ENCODE measurements around the gene MYO3B. TPM values are rescaled to one million over a fixed set of nuclear protein-coding genes. Genes with fewer than 3 reads are reported as not detected.
"Not testable (repeated sequence)": the region's sequence is repeated elsewhere in the genome, so short reads cannot be mapped to it uniquely, and the experiment has no call there.

Gene MYO3B
- total and polyA plus RNA-seq, 7 experiments from 2014 or later, result 0.66 to 0.82 TPM; not detected in 5

- Histone ChIP-seq H3K4me1 (ENCODE audit: control insufficient read depth in 2 of 2, insufficient read depth in 2 of 2, low read length in 2 of 2) (no peaks in the 10 kb centered on the region), H3K36me3 (ENCODE audit: control insufficient read depth in 2 of 3, insufficient read depth in 3 of 3, low read length in 3 of 3) (no peaks in the 10 kb centered on the region), H3K9me3 (ENCODE audit: control insufficient read depth in 2 of 3, low read length in 3 of 3) (no peaks in the 10 kb centered on the region), H3K27me3 (ENCODE audit: control insufficient read depth in 2 of 2, insufficient read depth in 2 of 2, low read length in 2 of 2) (no peaks in the 10 kb centered on the region), H3K4me3 (ENCODE audit: low read length) (no peak overlapping the region), H3K27ac (ENCODE audit: low read depth, low read length) (no peak overlapping the region)
- POLR2A ChIA-PET, result no interaction called here
- no peaks in the 10 kb centered on the region for H3K9me3 Mint-ChIP-seq
- peaks cover 0 to 4% (median 2%) of the 10 kb centered on the region in 5 donors for H3K27me3 Mint-ChIP-seq
- CTCF ChIA-PET, result no interaction called here
- H3K4me3 Mint-ChIP-seq, result no peak overlapping the region
- H3K4me1 Mint-ChIP-seq, result no peaks in the 10 kb centered on the region
- no peak overlapping the region for H3K27ac Mint-ChIP-seq
- ATAC-seq (no peak), DNase-seq (no peak)
- intact Hi-C loops (cut with micrococcal nuclease), result no loop called here
- no peaks in the 10 kb centered on the region for H3K36me3 Mint-ChIP-seq
Measured at GRCh38 chr2:170465241-170465640, 287.3 kb downstream of the MYO3B start.

GRCh38 chr2:170466632-170467031 lies 288.7 kb downstream of the MYO3B start:
- ChIA-PET CTCF (no interaction called here), POLR2A (no interaction called here)
- Mint-ChIP-seq H3K9me3 (peaks cover 0 to 5% (median 0%) of the 10 kb centered on the region in 11 donors), H3K4me1 (no peaks in the 10 kb centered on the region), H3K27me3 (peaks cover 0 to 4% (median 3%) of the 10 kb centered on the region in 5 donors), H3K4me3 (no peak overlapping the region), H3K36me3 (no peaks in the 10 kb centered on the region), H3K27ac (no peak overlapping the region)
- Histone ChIP-seq H3K9me3 (ENCODE audit: control insufficient read depth in 2 of 3, low read length in 3 of 3) (no peaks in the 10 kb centered on the region), H3K4me3 (ENCODE audit: low read length) (no peak overlapping the region), H3K27ac (ENCODE audit: low read depth, low read length) (no peak overlapping the region), H3K4me1 (ENCODE audit: control insufficient read depth in 2 of 2, insufficient read depth in 2 of 2, low read length in 2 of 2) (no peaks in the 10 kb centered on the region), H3K27me3 (ENCODE audit: control insufficient read depth in 2 of 2, insufficient read depth in 2 of 2, low read length in 2 of 2) (no peaks in the 10 kb centered on the region), H3K36me3 (ENCODE audit: control insufficient read depth in 2 of 3, insufficient read depth in 3 of 3, low read length in 3 of 3) (no peaks in the 10 kb centered on the region)
- DNase-seq, result no peak
- ATAC-seq, result no peak
- intact Hi-C loops (cut with micrococcal nuclease), result no loop called here

- ChIA-PET CTCF (interaction anchor here (0.6 kb wide), 1 partner anchor 209 kb away, joined by 5 read pairs; no protein-coding TSS in a partner anchor), POLR2A (interaction anchor here (0.6 kb wide), 1 partner anchor 18 kb away, joined by 3 read pairs; no protein-coding TSS in a partner anchor)
- Mint-ChIP-seq H3K27me3 (peaks cover under 1 to 8% (median 4%) of the 10 kb centered on the region in 5 donors), H3K4me3 (no peak overlapping the region), H3K36me3 (peaks cover 0 to 5% (median 0%) of the 10 kb centered on the region in 5 donors), H3K27ac (no peak overlapping the region), H3K9me3 (peaks cover 0 to 6% (median 0%) of the 10 kb centered on the region in 11 donors), H3K4me1 (no peaks in the 10 kb centered on the region)
- H3K27ac ChIP-seq (ENCODE audit: low read depth, low read length), result no peak overlapping the region
- H3K4me1 ChIP-seq (ENCODE audit: control insufficient read depth in 2 of 2, insufficient read depth in 2 of 2, low read length in 2 of 2), result no peaks in the 10 kb centered on the region
- H3K4me3 ChIP-seq (ENCODE audit: low read length), result no peak overlapping the region
- ATAC-seq (no peak), DNase-seq (no peak)
- intact Hi-C loops (cut with micrococcal nuclease), result no loop called here
- H3K27me3 ChIP-seq (ENCODE audit: control insufficient read depth in 2 of 2, insufficient read depth in 2 of 2, low read length in 2 of 2), result no peaks in the 10 kb centered on the region
- H3K36me3 ChIP-seq (ENCODE audit: control insufficient read depth in 2 of 3, insufficient read depth in 3 of 3, low read length in 3 of 3), result no peaks in the 10 kb centered on the region
- H3K9me3 ChIP-seq (ENCODE audit: control insufficient read depth in 2 of 3, low read length in 3 of 3), result no peaks in the 10 kb centered on the region
Measured at GRCh38 chr2:170467568-170468422, 289.8 kb downstream of the MYO3B start.

- Histone ChIP-seq H3K27ac (ENCODE audit: low read depth, low read length) (no peak overlapping the region), H3K4me3 (ENCODE audit: low read length) (no peak overlapping the region), H3K36me3 (ENCODE audit: control insufficient read depth in 2 of 3, insufficient read depth in 3 of 3, low read length in 3 of 3) (no peaks in the 10 kb centered on the region), H3K4me1 (ENCODE audit: control insufficient read depth in 2 of 2, insufficient read depth in 2 of 2, low read length in 2 of 2) (no peaks in the 10 kb centered on the region), H3K27me3 (ENCODE audit: control insufficient read depth in 2 of 2, insufficient read depth in 2 of 2, low read length in 2 of 2) (no peaks in the 10 kb centered on the region), H3K9me3 (ENCODE audit: control insufficient read depth in 2 of 3, low read length in 3 of 3) (no peaks in the 10 kb centered on the region)
- ChIA-PET POLR2A (interaction anchor here (0.6 kb wide), 1 partner anchor 17 kb away, joined by 3 read pairs; no protein-coding TSS in a partner anchor), CTCF (no interaction called here)
- Mint-ChIP-seq H3K4me3 (no peak overlapping the region), H3K9me3 (peaks cover 0 to 6% (median 0%) of the 10 kb centered on the region in 11 donors), H3K4me1 (no peaks in the 10 kb centered on the region), H3K27ac (no peak overlapping the region), H3K36me3 (peaks cover 0 to 5% (median 0%) of the 10 kb centered on the region in 5 donors), H3K27me3 (peaks cover 0 to 12% (median 6%) of the 10 kb centered on the region in 5 donors)
- intact Hi-C loops (cut with micrococcal nuclease), result no loop called here
- DNase-seq, result no peak
- ATAC-seq, result no peak
Measured at GRCh38 chr2:170468557-170468956, 290.6 kb downstream of the MYO3B start.

- ATAC-seq; POLR2A ChIA-PET; H3K27ac ChIP-seq (ENCODE audit: low read depth, low read length); H3K4me3 ChIP-seq (ENCODE audit: low read length); H3K27me3 ChIP-seq (ENCODE audit: control insufficient read depth in 2 of 2, insufficient read depth in 2 of 2, low read length in 2 of 2); H3K4me3 Mint-ChIP-seq; H3K9me3 ChIP-seq (ENCODE audit: control insufficient read depth in 2 of 3, low read length in 3 of 3); H3K4me1 ChIP-seq (ENCODE audit: control insufficient read depth in 2 of 2, insufficient read depth in 2 of 2, low read length in 2 of 2); intact Hi-C loops (cut with micrococcal nuclease); DNase-seq; H3K27ac Mint-ChIP-seq; H3K36me3 Mint-ChIP-seq; H3K36me3 ChIP-seq (ENCODE audit: control insufficient read depth in 2 of 3, insufficient read depth in 3 of 3, low read length in 3 of 3); H3K4me1 Mint-ChIP-seq; CTCF ChIA-PET; H3K9me3 Mint-ChIP-seq: not testable (repeated sequence)
- peaks cover 0 to 20% (median 11%) of the 10 kb centered on the region in 5 donors for H3K27me3 Mint-ChIP-seq
Measured at GRCh38 chr2:170472498-170472897, 294.6 kb downstream of the MYO3B start.

GRCh38 chr2:170475878-170476277 lies 297.9 kb downstream of the MYO3B start:
- no peaks in the 10 kb centered on the region for H3K36me3 ChIP-seq (ENCODE audit: control insufficient read depth in 2 of 3, insufficient read depth in 3 of 3, low read length in 3 of 3)
- peaks cover 0 to 6% (median 0%) of the 10 kb centered on the region in 11 donors for H3K9me3 Mint-ChIP-seq
- ATAC-seq (no peak), DNase-seq (no peak)
- peaks cover 0 to 5% (median 0%) of the 10 kb centered on the region in 5 donors for H3K36me3 Mint-ChIP-seq
- H3K9me3 ChIP-seq (ENCODE audit: control insufficient read depth in 2 of 3, low read length in 3 of 3), result no peaks in the 10 kb centered on the region
- CTCF ChIA-PET, result no interaction called here
- H3K27me3 ChIP-seq (ENCODE audit: control insufficient read depth in 2 of 2, insufficient read depth in 2 of 2, low read length in 2 of 2), result no peaks in the 10 kb centered on the region
- POLR2A ChIA-PET, result no interaction called here
- H3K4me1 ChIP-seq (ENCODE audit: control insufficient read depth in 2 of 2, insufficient read depth in 2 of 2, low read length in 2 of 2), result no peaks in the 10 kb centered on the region
- H3K4me3 ChIP-seq (ENCODE audit: low read length), result no peak overlapping the region
- intact Hi-C loops (cut with micrococcal nuclease), result no loop called here
- no peak overlapping the region for H3K27ac Mint-ChIP-seq
- H3K4me1 Mint-ChIP-seq, result peaks cover 0 to 2% (median 0%) of the 10 kb centered on the region in 7 donors
- no peak overlapping the region for H3K27ac ChIP-seq (ENCODE audit: low read depth, low read length)
- H3K27me3 Mint-ChIP-seq, result peaks cover 0 to 20% (median 12%) of the 10 kb centered on the region in 5 donors
- no peak overlapping the region for H3K4me3 Mint-ChIP-seq

- Mint-ChIP-seq H3K27ac (no peak overlapping the region), H3K4me1 (peaks cover 0 to 2% (median 0%) of the 10 kb centered on the region in 7 donors), H3K27me3 (peaks cover 0 to 18% (median 11%) of the 10 kb centered on the region in 5 donors), H3K36me3 (peaks cover 0 to 5% (median 0%) of the 10 kb centered on the region in 5 donors), H3K9me3 (no peaks in the 10 kb centered on the region), H3K4me3 (no peak overlapping the region)
- no peak overlapping the region for H3K27ac ChIP-seq (ENCODE audit: low read depth, low read length)
- POLR2A ChIA-PET, result no interaction called here
- no peaks in the 10 kb centered on the region for H3K9me3 ChIP-seq (ENCODE audit: control insufficient read depth in 2 of 3, low read length in 3 of 3)
- H3K4me3 ChIP-seq (ENCODE audit: low read length), result no peak overlapping the region
- intact Hi-C loops (cut with micrococcal nuclease), result no loop called here
- DNase-seq (no peak), ATAC-seq (no peak)
- H3K27me3 ChIP-seq (ENCODE audit: control insufficient read depth in 2 of 2, insufficient read depth in 2 of 2, low read length in 2 of 2), result no peaks in the 10 kb centered on the region
- no peaks in the 10 kb centered on the region for H3K4me1 ChIP-seq (ENCODE audit: control insufficient read depth in 2 of 2, insufficient read depth in 2 of 2, low read length in 2 of 2)
- H3K36me3 ChIP-seq (ENCODE audit: control insufficient read depth in 2 of 3, insufficient read depth in 3 of 3, low read length in 3 of 3), result no peaks in the 10 kb centered on the region
- CTCF ChIA-PET, result no interaction called here
Measured at GRCh38 chr2:170477630-170478029, 299.7 kb downstream of the MYO3B start.

All from naive thymus-derived CD4-positive, alpha-beta T cell (primary cell).